WI38 (cell line): ENCODE measurements around the gene ERBB3.
"Not testable (repeated sequence)": the region's sequence is repeated elsewhere in the genome, so short reads cannot be mapped to it uniquely, and the experiment has no call there.

Source experiments
- H3K4me3 ChIP-seq: 2 replicates; pipeline ENCODE4 v1.5.1; 2011; ENCODE audit warnings: low read depth, mild to moderate bottlenecking, control low read depth, low read length
- TF ChIP-seq, protein P1 (sequence below): IDR thresholded peaks from 2 replicates; pipeline ENCODE4 v1.5.1; 2012; ENCODE audit warnings: low read depth, mild to moderate bottlenecking, control low read depth, low read length

The ERBB3 gene

DNA sequence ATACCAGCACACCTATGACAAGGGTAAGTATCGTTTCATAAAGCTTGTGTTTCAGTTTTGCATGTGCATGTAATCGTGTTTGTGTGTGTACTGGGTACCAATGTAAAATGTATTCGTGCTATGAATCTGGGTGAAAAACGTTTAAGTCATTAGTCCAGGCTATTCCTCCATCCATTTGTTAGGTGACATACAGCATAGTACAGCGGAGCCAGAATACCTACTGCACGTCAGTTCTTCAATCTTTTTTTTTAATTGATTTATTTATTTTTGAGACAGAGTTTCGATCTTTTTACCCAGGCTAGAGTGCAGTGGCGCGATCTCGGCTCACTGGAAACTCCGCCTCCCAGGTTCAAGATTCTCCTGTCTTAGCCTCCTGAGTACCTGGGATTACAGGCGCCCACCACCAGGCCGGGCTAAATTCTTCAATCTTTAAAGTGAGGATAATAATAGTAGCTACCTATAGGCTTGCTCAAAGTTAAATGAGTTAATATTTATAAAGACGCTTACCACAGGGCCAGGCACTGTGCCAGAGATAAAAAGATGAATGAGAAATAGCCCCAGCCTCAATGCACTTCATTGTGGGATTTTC lies 38.9 kb upstream of the ERBB3 start:
- H3K4me3 ChIP-seq: peak overlapping the region; percentile 97
- TF ChIP-seq, protein P1, sequence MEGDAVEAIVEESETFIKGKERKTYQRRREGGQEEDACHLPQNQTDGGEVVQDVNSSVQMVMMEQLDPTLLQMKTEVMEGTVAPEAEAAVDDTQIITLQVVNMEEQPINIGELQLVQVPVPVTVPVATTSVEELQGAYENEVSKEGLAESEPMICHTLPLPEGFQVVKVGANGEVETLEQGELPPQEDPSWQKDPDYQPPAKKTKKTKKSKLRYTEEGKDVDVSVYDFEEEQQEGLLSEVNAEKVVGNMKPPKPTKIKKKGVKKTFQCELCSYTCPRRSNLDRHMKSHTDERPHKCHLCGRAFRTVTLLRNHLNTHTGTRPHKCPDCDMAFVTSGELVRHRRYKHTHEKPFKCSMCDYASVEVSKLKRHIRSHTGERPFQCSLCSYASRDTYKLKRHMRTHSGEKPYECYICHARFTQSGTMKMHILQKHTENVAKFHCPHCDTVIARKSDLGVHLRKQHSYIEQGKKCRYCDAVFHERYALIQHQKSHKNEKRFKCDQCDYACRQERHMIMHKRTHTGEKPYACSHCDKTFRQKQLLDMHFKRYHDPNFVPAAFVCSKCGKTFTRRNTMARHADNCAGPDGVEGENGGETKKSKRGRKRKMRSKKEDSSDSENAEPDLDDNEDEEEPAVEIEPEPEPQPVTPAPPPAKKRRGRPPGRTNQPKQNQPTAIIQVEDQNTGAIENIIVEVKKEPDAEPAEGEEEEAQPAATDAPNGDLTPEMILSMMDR: no peak

DNA sequence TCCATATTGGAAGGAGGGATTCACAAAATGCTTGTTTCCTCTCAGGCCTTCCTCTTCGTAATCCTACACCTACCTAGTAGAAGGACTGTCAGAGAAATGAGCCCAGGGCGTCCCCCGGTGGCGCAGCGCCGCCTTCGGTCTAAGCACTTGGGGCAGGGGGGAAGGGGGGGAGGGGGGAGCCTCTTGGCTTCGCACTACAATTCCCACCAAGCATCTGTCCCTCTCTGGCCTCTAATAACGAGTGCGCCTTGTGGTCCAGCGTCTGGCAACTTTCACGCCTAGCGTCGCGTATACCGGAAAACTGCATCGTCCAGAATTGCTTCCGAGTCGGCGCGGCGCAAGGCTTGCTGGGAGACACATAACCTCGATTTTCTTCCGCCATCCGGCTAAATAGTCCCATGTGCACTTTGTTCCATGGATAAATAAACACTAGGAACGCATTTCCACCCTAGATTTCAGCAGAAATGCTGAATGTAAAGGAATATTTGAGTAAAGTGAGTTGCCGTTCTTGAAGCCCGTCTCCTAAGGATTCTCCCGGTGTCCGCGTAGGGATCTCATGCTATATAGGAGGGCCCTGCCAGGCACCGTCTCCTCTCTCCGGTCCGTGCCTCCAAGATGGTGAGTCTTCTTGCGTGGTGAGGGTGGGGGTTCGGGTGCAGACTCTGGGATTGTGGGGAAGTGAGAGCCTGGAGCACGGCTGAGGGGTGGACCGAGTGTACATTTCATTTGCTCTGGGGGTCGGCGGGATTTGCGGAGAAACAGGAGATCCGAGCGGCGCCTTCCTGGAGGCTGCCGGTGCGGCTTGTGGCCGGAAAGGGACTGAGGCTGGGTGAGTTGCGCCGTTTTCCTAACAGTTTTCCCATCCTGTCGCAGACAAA lies 38.2 kb upstream of the ERBB3 start, which contains the start of gene RPS26:
Gene RPS26 (plus strand): TSS at position 367 of the 878 bp plus-strand sequence. CDS start 249 bp downstream, at position 616.
- TF ChIP-seq, protein P1: peak; percentile 20; the same call in 1 of the 2 replicates
- peak within 1 kb of the TSS; percentile 97 for H3K4me3 ChIP-seq

DNA sequence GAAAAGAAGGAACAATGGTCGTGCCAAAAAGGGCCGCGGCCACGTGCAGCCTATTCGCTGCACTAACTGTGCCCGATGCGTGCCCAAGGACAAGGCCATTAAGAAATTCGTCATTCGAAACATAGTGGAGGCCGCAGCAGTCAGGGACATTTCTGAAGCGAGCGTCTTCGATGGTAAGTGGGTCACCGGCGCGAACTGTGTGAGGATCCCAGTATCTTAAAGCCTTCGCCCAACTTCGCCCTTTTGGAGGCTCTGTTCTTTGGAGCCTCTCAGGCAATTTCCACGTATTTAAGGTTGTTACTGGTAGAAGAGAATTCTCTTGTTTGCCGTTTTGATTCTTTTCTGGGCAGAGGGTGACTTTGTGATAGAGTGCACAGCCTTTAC lies 37.5 kb upstream of the ERBB3 start:
- H3K4me3 ChIP-seq: peak overlapping the region; percentile 97

DNA sequence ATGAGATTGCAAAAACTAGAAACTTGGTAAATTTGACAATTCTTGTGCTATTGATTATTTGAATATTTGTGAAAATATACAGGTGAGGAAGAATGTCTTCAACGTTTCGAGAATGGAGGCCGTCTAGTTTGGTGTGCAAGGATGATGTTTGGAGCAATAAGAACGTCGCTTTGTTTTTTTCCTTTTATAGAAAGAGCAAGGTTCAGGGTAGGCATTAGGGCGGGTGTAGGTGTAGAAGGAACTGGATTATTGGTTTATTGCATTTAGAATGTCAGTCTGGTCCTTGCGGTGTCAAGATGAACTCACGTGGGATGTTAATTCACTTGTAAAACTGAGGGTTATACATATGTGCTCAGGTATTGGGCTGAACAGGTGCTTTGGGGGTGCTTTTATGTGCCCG lies 37.1 kb upstream of the ERBB3 start:
- peak overlapping the region; percentile 97 for H3K4me3 ChIP-seq
- TF ChIP-seq, protein P1: no peak

DNA sequence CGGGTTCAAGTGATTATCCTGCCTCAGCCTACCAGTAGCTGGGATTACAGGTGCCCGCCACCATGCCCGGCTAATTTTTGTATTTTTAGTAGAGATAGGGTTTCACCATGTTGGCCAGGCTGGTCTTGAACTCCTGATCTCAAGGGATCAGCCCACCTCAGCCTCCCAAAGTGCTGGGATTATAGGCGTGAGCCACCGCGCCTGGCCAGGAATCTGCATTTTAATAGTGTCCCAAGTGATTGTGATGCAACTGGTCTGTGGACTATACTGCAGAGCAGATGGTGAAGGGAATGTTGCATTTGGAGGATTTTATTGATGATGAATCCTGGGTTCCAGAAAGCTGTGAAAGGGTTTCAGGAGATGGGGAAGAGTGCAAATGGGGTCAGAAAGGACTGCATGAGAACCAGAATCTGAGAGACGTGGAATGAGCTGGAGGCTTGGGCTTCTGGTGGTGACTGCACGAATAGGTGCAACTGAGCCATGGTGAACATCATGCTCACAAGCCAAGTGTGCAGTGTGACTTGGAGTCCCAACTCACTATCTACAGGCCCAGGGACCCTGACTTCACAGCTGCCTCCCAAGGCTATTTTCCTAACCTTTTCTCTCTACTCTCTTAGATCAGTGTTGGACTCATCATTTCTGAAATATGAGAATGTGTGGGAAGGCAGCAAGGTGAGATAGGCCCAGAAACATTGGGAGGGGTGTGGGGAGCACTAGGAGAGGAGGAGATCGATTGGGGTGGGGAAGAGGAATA lies 33.8 kb upstream of the ERBB3 start:
- no peak overlapping the region for H3K4me3 ChIP-seq
- TF ChIP-seq, protein P1: no peak

DNA sequence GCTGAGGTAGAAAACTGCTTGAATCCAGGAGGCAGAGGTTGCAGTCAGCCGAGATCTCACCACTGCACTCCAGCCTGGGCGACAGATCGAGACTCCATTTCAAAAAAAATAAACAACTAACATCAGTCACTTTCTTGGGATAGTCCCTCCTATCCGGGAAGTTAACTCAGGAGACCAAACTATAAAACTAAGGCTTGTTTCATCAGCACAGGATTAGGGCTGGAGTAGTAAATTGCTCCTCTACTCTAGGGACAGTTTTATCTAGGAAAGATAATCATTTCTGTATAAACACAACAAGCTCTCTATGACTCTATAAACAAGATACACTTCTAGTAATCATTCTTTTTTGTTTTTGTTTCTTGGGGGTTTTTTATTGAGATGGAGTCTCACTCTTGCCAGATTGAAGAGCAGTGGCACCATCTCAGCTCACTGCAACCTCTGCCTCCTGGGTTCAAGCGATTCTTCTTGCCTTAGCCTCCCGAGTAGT lies 26.5 kb upstream of the ERBB3 start:
- H3K4me3 ChIP-seq: no peak overlapping the region
- TF ChIP-seq, protein P1: no peak

DNA sequence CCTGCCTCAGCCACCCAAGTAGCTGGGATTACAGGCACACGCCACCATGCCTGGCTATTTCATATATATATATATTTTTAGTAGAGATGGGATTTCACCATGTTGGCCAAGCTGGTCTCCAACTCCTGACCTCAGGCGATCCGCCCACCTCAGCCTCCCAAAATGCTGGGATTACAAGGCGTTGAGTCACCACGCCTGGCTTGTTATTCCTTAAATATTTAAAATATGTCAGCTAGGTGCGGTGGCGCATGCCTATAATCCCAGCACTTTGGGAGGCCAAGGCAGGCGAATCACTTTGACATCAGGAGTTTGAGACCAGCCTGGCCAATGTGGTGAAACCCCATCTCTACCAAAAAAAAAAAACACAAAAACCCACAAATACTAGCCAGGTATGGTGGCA lies 20.0 kb upstream of the ERBB3 start:
- H3K4me3 ChIP-seq: not testable (repeated sequence)

DNA sequence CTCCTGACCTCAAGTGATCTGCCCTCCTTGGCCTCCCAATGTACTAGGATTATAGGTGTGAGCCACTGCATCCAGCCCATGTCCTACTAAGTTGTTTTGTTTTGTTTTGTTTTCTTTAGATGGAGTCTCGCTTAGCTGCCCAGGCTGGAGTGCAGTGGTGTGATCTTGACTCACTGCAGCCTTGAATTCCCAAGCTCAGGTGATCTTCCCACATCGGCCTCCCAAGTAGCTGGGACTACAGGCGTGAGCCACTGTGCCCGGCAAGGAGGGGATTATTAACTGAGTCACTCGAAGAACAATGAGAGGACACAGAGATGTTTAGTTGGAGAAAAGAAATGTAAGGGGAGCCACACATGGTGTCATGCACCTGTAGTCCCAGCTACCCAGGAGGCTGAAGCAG lies 18.0 kb upstream of the ERBB3 start:
- no peak overlapping the region for H3K4me3 ChIP-seq
- TF ChIP-seq, protein P1: no peak
